ENCODE data around the gene SPEM2.
"Not testable (repeated sequence)": the region's sequence is repeated elsewhere in the genome, so short reads cannot be mapped to it uniquely, and the experiment has no call there.

Gene SPEM2

GRCh38 chr17:7471729-7472128 lies 46.3 kb downstream of the SPEM2 start:
- Mint-ChIP-seq H3K27ac (peak overlapping the region; percentile 63), H3K27me3 (no peaks in the 10 kb centered on the region), H3K36me3 (ENCODE audit: low read depth) (peaks cover 30% of the 10 kb centered on the region), H3K4me3 (no peak overlapping the region), H3K4me1 (ENCODE audit: low read depth) (peaks cover 47% of the 10 kb centered on the region), H3K9me3 (no peaks in the 10 kb centered on the region)
- intact Hi-C loops (cut with micrococcal nuclease) = no loop called here

GRCh38 chr17:7474767-7475166 lies 49.4 kb downstream of the SPEM2 start:
- not testable (repeated sequence) for H3K4me3 Mint-ChIP-seq

GRCh38 chr17:7475764-7476422 lies 50.5 kb downstream of the SPEM2 start:
- intact Hi-C loops (cut with micrococcal nuclease) = no loop called here
- Mint-ChIP-seq H3K4me3 (peak overlapping the region; percentile 0), H3K9me3 (no peaks in the 10 kb centered on the region), H3K36me3 (ENCODE audit: low read depth) (peaks cover 9% of the 10 kb centered on the region), H3K27me3 (no peaks in the 10 kb centered on the region), H3K4me1 (ENCODE audit: low read depth) (peaks cover 60% of the 10 kb centered on the region), H3K27ac (peak overlapping the region; percentile 81)

More at GRCh38 chr17:7474767-7475166, 49.4 kb downstream of the SPEM2 start:
- H3K9me3 Mint-ChIP-seq; H3K36me3 Mint-ChIP-seq (ENCODE audit: low read depth); H3K27ac Mint-ChIP-seq; H3K27me3 Mint-ChIP-seq; intact Hi-C loops (cut with micrococcal nuclease): not testable (repeated sequence)
- H3K4me1 Mint-ChIP-seq (ENCODE audit: low read depth) = peaks cover 49% of the 10 kb centered on the region

- peaks cover 64% of the 10 kb centered on the region for H3K4me1 Mint-ChIP-seq (ENCODE audit: low read depth)
- peak overlapping the region; percentile 81 for H3K27ac Mint-ChIP-seq
- no peaks in the 10 kb centered on the region for H3K9me3 Mint-ChIP-seq
- peaks cover 9% of the 10 kb centered on the region for H3K36me3 Mint-ChIP-seq (ENCODE audit: low read depth)
- intact Hi-C loops (cut with micrococcal nuclease) = no loop called here
- peak overlapping the region; percentile 4 for H3K4me3 Mint-ChIP-seq
- no peaks in the 10 kb centered on the region for H3K27me3 Mint-ChIP-seq
Measured at GRCh38 chr17:7476494-7476893, 51.1 kb downstream of the SPEM2 start.

- H3K27me3 Mint-ChIP-seq = no peaks in the 10 kb centered on the region
- H3K27ac Mint-ChIP-seq = peak overlapping the region; percentile 81
- peaks cover 64% of the 10 kb centered on the region for H3K4me1 Mint-ChIP-seq (ENCODE audit: low read depth)
- H3K36me3 Mint-ChIP-seq (ENCODE audit: low read depth) = peaks cover 9% of the 10 kb centered on the region
- no peaks in the 10 kb centered on the region for H3K9me3 Mint-ChIP-seq
- intact Hi-C loops (cut with micrococcal nuclease) = no loop called here
- H3K4me3 Mint-ChIP-seq = peak overlapping the region; percentile 75
Measured at GRCh38 chr17:7476951-7477350, 51.5 kb downstream of the SPEM2 start.

Measured in dendritic cell treated with granulocyte-macrophage colony-stimulating factor and Interleukin-4, amounts not matched to agents 40 ng/mL and 50 ng/mL, for 4 days (primary cell).